ENCODE data around the gene PXDN.
"Not testable (repeated sequence)": the region's sequence is repeated elsewhere in the genome, so short reads cannot be mapped to it uniquely, and the experiment has no call there.

The PXDN gene

GRCh38 chr2:1718339-1719220, 25.7 kb downstream of the PXDN start:
- no peak for DNase-seq

- no peak for DNase-seq
These were observed 27.2 kb downstream of the PXDN start for GRCh38 chr2:1717113-1717512.

GRCh38 chr2:1716441-1716840, 27.9 kb downstream of the PXDN start:
- no peak for DNase-seq

GRCh38 chr2:1716014-1716305, 28.4 kb downstream of the PXDN start:
- DNase-seq = not testable (repeated sequence)

- no peak for DNase-seq
These were observed 28.9 kb downstream of the PXDN start for GRCh38 chr2:1715184-1716013.

GRCh38 chr2:1714291-1715064, 29.8 kb downstream of the PXDN start:
- no peak for DNase-seq

- DNase-seq = no peak
These were observed 30.5 kb downstream of the PXDN start for GRCh38 chr2:1713839-1714236.

GRCh38 chr2:1713142-1713838, 31.0 kb downstream of the PXDN start:
- DNase-seq = no peak

GRCh38 chr2:1709946-1710560, 34.3 kb downstream of the PXDN start:
- no peak for DNase-seq

- no peak for DNase-seq
These were observed 35.0 kb downstream of the PXDN start for GRCh38 chr2:1709335-1709605.

- no peak for DNase-seq
These were observed 35.6 kb downstream of the PXDN start for GRCh38 chr2:1708476-1709334.

- DNase-seq = no peak
These were observed 36.4 kb downstream of the PXDN start for GRCh38 chr2:1707771-1708418.

GRCh38 chr2:1706089-1706841, 38.0 kb downstream of the PXDN start:
- DNase-seq = not testable (repeated sequence)

GRCh38 chr2:1705557-1706076, 38.7 kb downstream of the PXDN start:
- no peak for DNase-seq

- DNase-seq = no peak
These were observed 39.4 kb downstream of the PXDN start for GRCh38 chr2:1704631-1705556.

- no peak for DNase-seq
These were observed 42.1 kb downstream of the PXDN start for GRCh38 chr2:1702186-1702565.

GRCh38 chr2:1701556-1702185, 42.6 kb downstream of the PXDN start:
- DNase-seq = no peak

- DNase-seq = no peak
These were observed 43.3 kb downstream of the PXDN start for GRCh38 chr2:1701020-1701419.

All from activated T-cell treated with anti-CD3 and anti-CD28 coated beads, Interleukin-2, amount 50 U/mL, for 48 hours (primary cell).